GM12878 (cell line): Measurements from ENCODE around the gene CHP2. TPM values are rescaled to one million over a fixed set of nuclear protein-coding genes. Genes with fewer than 3 reads are reported as not detected.
"Not testable (repeated sequence)": the region's sequence is repeated elsewhere in the genome, so short reads cannot be mapped to it uniquely, and the experiment has no call there.

ENCODE experiments used
- ATAC-seq: fragments of 200-7000 bp; cut with Tn5 transposase; 3 replicates; pipeline ENCODE4 v1.9.1; 2020; ENCODE audit warnings: mild to moderate bottlenecking, moderate library complexity
- BruUV-seq: library from RNA; stranded (reverse); fragments of 400-500 nt; replicated peaks from 2 replicates; lab custom pipeline; 2021; lab: Mats Ljungman, UMichigan
- CTCF ChIA-PET: fragments of 300-600 bp; sonication (Branson Sonifier 250); formaldehyde crosslinking; extraction: SDS; loops from one replicate; lab custom pipeline; 2021; ENCODE audit warnings: inconsistent platforms; lab: Yijun Ruan, JAX
- POLR2A ChIA-PET: fragments of 350-600 bp; formaldehyde crosslinking; extraction: SDS; loops from one replicate; lab custom pipeline; 2021; ENCODE audit warnings: inconsistent platforms; lab: Charles Lee
- RAD21 ChIA-PET: fragments of 300-600 bp; sonication (Branson Sonifier 250); formaldehyde crosslinking; loops from one replicate; lab custom pipeline; 2023; ENCODE audit warnings: antibody characterized with exemption; ENCODE audit not compliant: unreplicated experiment; lab: Charles Lee
- SMC1A ChIA-PET: fragments of 300-600 bp; sonication (Branson Sonifier 250); formaldehyde crosslinking; loops from one replicate; lab custom pipeline; 2023; ENCODE audit not compliant: unreplicated experiment, uncharacterized antibody; lab: Charles Lee
- DNase-seq: peaks from one replicate; pipeline ENCODE4 v3.0.0-alpha.2; 2011; ENCODE audit warnings: low read depth, low spot score
- FAIRE-seq: peaks from 3 replicates; lab custom pipeline; 2011; peaks lifted over from hg19 to GRCh38; lab: Jason Lieb, UNC
- H2AFZ ChIP-seq: 2 replicates; pipeline ENCODE4 v1.6.0; 2011; ENCODE audit warnings: low read depth, low read length, control low read depth; ENCODE audit not compliant: control insufficient read depth
- H3K27ac ChIP-seq: 2 replicates; pipeline ENCODE4 v1.5.1; 2011; ENCODE audit warnings: control low read depth; ENCODE audit not compliant: control insufficient read depth, insufficient read depth
- H3K27me3 ChIP-seq, 2 experiments: replicated peaks in 1 of 2; 2 replicates each; pipeline versions ENCODE4 v1.6.0 to v1.6.1; 2011; ENCODE audit warnings: low read length in 1 of 2; ENCODE audit not compliant: control insufficient read depth in 2 of 2, insufficient read depth in 2 of 2
- H3K36me3 ChIP-seq, 2 experiments: 2 replicates each; pipeline ENCODE4 v1.5.1; 2011; ENCODE audit warnings: low read length in 1 of 2; ENCODE audit not compliant: control insufficient read depth in 2 of 2, insufficient read depth in 2 of 2
- H3K4me1 ChIP-seq: 2 replicates; pipeline ENCODE4 v1.6.1; 2011; ENCODE audit warnings: mild to moderate bottlenecking, low read length, moderate library complexity, mixed read lengths; ENCODE audit not compliant: control insufficient read depth, insufficient read depth
- H3K4me2 ChIP-seq: 2 replicates; pipeline ENCODE4 v1.6.0; 2011; ENCODE audit warnings: control low read depth; ENCODE audit not compliant: control insufficient read depth, insufficient read depth
- H3K4me3 ChIP-seq: fragments of 200-600 bp; sonication (generic); 2 replicates; pipeline ENCODE4 v1.5.1; 2016
- H3K79me2 ChIP-seq: 2 replicates; pipeline ENCODE4 v1.6.0; 2011; ENCODE audit warnings: low read length; ENCODE audit not compliant: control insufficient read depth, insufficient read depth
- H3K9ac ChIP-seq: 2 replicates; pipeline ENCODE4 v1.8.0; 2011; ENCODE audit warnings: low read length, control low read depth, mixed read lengths; ENCODE audit not compliant: control insufficient read depth, insufficient read depth
- H3K9me3 ChIP-seq: replicated peaks from 3 replicates; pipeline ENCODE4 v1.5.1; 2011; ENCODE audit warnings: mild to moderate bottlenecking, low read length; ENCODE audit not compliant: control insufficient read depth, insufficient read depth
- H4K20me1 ChIP-seq: 2 replicates; pipeline ENCODE4 v1.6.0; 2011; ENCODE audit not compliant: control insufficient read depth, insufficient read depth
- BRCA1 ChIP-seq: IDR thresholded peaks from 2 replicates; pipeline ENCODE4 v1.6.1; 2011; ENCODE audit warnings: low read depth, low read length, improper control_type of control experiment
- CBX3 ChIP-seq: fragments of 200-600 bp; sonication (generic); IDR thresholded peaks from 2 replicates; pipeline ENCODE4 v1.6.1; 2016; ENCODE audit warnings: low read depth, borderline replicate concordance
- CEBPB ChIP-seq, 2 experiments: fragments of 150-350 bp in 1 of 2; IDR thresholded peaks; 2 replicates each; pipeline ENCODE4 v1.6.1; 2012 to 2014; ENCODE audit warnings: low read depth in 2 of 2, low read length in 2 of 2, borderline replicate concordance in 1 of 2, inconsistent platforms in 1 of 2
- CHD1 ChIP-seq: IDR thresholded peaks from 2 replicates; pipeline ENCODE4 v1.6.1; 2012; ENCODE audit warnings: low read depth, low read length, improper control_type of control experiment
- E4F1 ChIP-seq: fragments of 450-650 bp; IDR thresholded peaks from 2 replicates; pipeline ENCODE4 v1.6.1; 2018; ENCODE audit warnings: borderline replicate concordance, mild to moderate bottlenecking; ENCODE audit not compliant: partially characterized antibody
- ELK1 ChIP-seq: IDR thresholded peaks from 2 replicates; pipeline ENCODE4 v1.6.1; 2012; ENCODE audit warnings: low read depth, low read length, improper control_type of control experiment
- GATAD2B ChIP-seq: fragments of 450-650 bp; conservative IDR thresholded peaks from 2 replicates; pipeline ENCODE4 v1.6.1; 2017; ENCODE audit warnings: low read depth, mild to moderate bottlenecking, moderate library complexity
- JUNB ChIP-seq: IDR thresholded peaks from 2 replicates; pipeline ENCODE4 v1.6.1; 2016; ENCODE audit warnings: antibody characterized with exemption, mild to moderate bottlenecking
- KLF5 ChIP-seq: fragments of 450-650 bp; IDR thresholded peaks from 2 replicates; pipeline ENCODE4 v1.6.1; 2014; ENCODE audit warnings: mild to moderate bottlenecking; ENCODE audit not compliant: partially characterized antibody
- RUNX3 ChIP-seq: IDR thresholded peaks from 2 replicates; pipeline ENCODE4 v1.6.1; 2012; ENCODE audit warnings: low read length, inconsistent platforms
- SIX5 ChIP-seq: IDR thresholded peaks from 2 replicates; pipeline ENCODE4 v1.6.1; 2011; ENCODE audit warnings: mild to moderate bottlenecking, low read depth, low read length, moderate library complexity; ENCODE audit not compliant: severe bottlenecking
- TBL1XR1 ChIP-seq: IDR thresholded peaks from 2 replicates; pipeline ENCODE4 v1.6.1; 2012; ENCODE audit warnings: low read depth, low read length, improper control_type of control experiment
- ZNF207 ChIP-seq: fragments of 450-650 bp; IDR thresholded peaks from 2 replicates; pipeline ENCODE4 v1.6.1; 2014; ENCODE audit warnings: antibody characterized with exemption, mild to moderate bottlenecking, borderline replicate concordance
- WGBS: methylation state at CpG from one replicate; pipeline ENCODE4 v1.1.6; 2016; ENCODE audit warnings: low lambda C conversion rate; ENCODE audit not compliant: insufficient replicate concordance, insufficient coverage; ENCODE audit errors: missing lambda C conversion rate; 5-methylcytosine and 5-hydroxymethylcytosine counted together
- in situ Hi-C: fragments of 300-500 bp; cut with MboI; formaldehyde crosslinking; loops from 9 replicates; pipeline ENCODE4 v1.14.3; 2018; ENCODE audit warnings: mixed read lengths
- intact Hi-C: fragments of 100-400 bp; cut with micrococcal nuclease; formaldehyde crosslinking; loops from one replicate; pipeline ENCODE4 v1.14.2; 2022; ENCODE audit not compliant: unreplicated experiment
- polyA plus RNA-seq, 11 experiments: library from polyadenylated mRNA; depleted of rRNA in 4 of 11; unstranded in 6 of 11; stranded (reverse) in 5 of 11; fragments of >200 nt; fragmentation: Nextera tagmentation in 4 of 11; fragmentation: Illumina TruSeq in 1 of 11; extraction: Ambion mirVana in 4 of 11; extraction: Trizol in 1 of 11; gene quantifications; 1 replicate in 1 of 11; 2 replicates in 10 of 11; pipeline versions ENCODE4 v1.2.1 to v1.2.3, GENCODE V29; 2011 to 2016; ENCODE audit warnings: inconsistent platforms in 2 of 11, missing spikeins in 2 of 11, low read depth in 1 of 11
- total RNA-seq, 4 experiments: library from RNA; depleted of rRNA in 3 of 4; stranded (reverse); fragments of >200 nt in 3 of 4; fragmentation: Illumina TruSeq in 1 of 4; extraction: Trizol in 1 of 4; gene quantifications; 2 replicates each; pipeline versions ENCODE4 v1.2.1 to v1.2.3, GENCODE V29; 2013 to 2021

Gene CHP2
- total and polyA plus RNA-seq, 10 of the 15 experiments (the other 5 are each of a cell fraction or from before 2014, with no cell fraction given) = not detected

- TF ChIP-seq ZNF207 (no peak), CHD1 (no peak)
Measured at GRCh38 chr16:23748630-23749029, 6.2 kb upstream of the CHP2 start (continued).

GRCh38 chr16:23751053-23751452, 3.8 kb upstream of the CHP2 start:
- H3K9ac ChIP-seq, BruUV-seq, CTCF ChIA-PET, H3K4me2 ChIP-seq, in situ Hi-C loops, POLR2A ChIA-PET, intact Hi-C loops, H3K4me1 ChIP-seq, H3K27ac ChIP-seq, DNase-seq, ATAC-seq, H2AFZ ChIP-seq, H3K36me3 ChIP-seq, H3K79me2 ChIP-seq, H3K27me3 ChIP-seq, H3K9me3 ChIP-seq, H4K20me1 ChIP-seq, SMC1A ChIA-PET, RAD21 ChIA-PET, H3K4me3 ChIP-seq: not testable (repeated sequence)
- FAIRE-seq = peak; percentile 13
- 0% methylated on average over 1 of the region's 1 CpG for WGBS

GRCh38 chr16:23753908-23754593, 775 bp upstream of the CHP2 start:
- Histone ChIP-seq H3K27ac (no peak overlapping the region), H3K27me3 (peaks cover 0 to 10% of the 10 kb centered on the region in 2 experiments), H3K4me3 (no peak overlapping the region), H3K4me2 (no peak overlapping the region), H3K36me3 (no peaks in the 10 kb centered on the region), H3K4me1 (no peaks in the 10 kb centered on the region), H3K9me3 (no peaks in the 10 kb centered on the region), H4K20me1 (no peaks in the 10 kb centered on the region), H3K79me2 (no peaks in the 10 kb centered on the region), H3K9ac (no peak overlapping the region), H2AFZ (no peak overlapping the region)
- in situ Hi-C loops = no loop called here
- CTCF ChIA-PET = no interaction called here
- RAD21 ChIA-PET = no interaction called here
- intact Hi-C loops = no loop called here
- FAIRE-seq = no peak
- 44% methylated on average over 16 of the region's 17 CpGs for WGBS
- POLR2A ChIA-PET = no interaction called here
- no TSS peak for BruUV-seq
- SMC1A ChIA-PET = no interaction called here
- ATAC-seq = no peak
- no peak for DNase-seq
- TF ChIP-seq KLF5 (no peak), GATAD2B (no peak), ELK1 (no peak), JUNB (no peak), E4F1 (no peak), CEBPB (IDR thresholded peaks at IDR 0.05; ENCODE audit: borderline replicate concordance in 1 of 2, low read depth in 2 of 2, low read length in 2 of 2) (no peak), RUNX3 (no peak), CBX3 (no peak), BRCA1 (no peak), TBL1XR1 (no peak), SIX5 (no peak)
